Astrocyte (in vitro differentiated cells and primary cell): ENCODE data around the gene ANKH. TPM values are rescaled to one million over a fixed set of nuclear protein-coding genes. Genes with fewer than 3 reads are reported as not detected.
A peak's percentile ranks its signal among the peaks of the same experiment; 100 is the strongest.
"Not testable (repeated sequence)": the region's sequence is repeated elsewhere in the genome, so short reads cannot be mapped to it uniquely, and the experiment has no call there.

Experiments used
- DNase-seq: peaks from one replicate; pipeline ENCODE4 v3.0.0-alpha.2; 2010; ENCODE audit warnings: low read depth
- FAIRE-seq: peaks from 2 replicates; lab custom pipeline; 2011; peaks lifted over from hg19 to GRCh38; lab: Jason Lieb, UNC
- H2AFZ ChIP-seq: 2 replicates; pipeline ENCODE4 v1.6.0; 2012; ENCODE audit warnings: low read depth, low read length, inconsistent platforms
- H3K27ac ChIP-seq: 2 replicates; pipeline ENCODE4 v1.5.1; 2011; ENCODE audit warnings: low read depth, low read length, inconsistent platforms
- H3K27me3 ChIP-seq: 2 replicates; pipeline ENCODE4 v1.6.0; 2011; ENCODE audit warnings: low read length, inconsistent platforms; ENCODE audit not compliant: insufficient read depth
- H3K36me3 ChIP-seq: 2 replicates; pipeline ENCODE4 v1.5.1; 2011; ENCODE audit warnings: low read length, inconsistent platforms; ENCODE audit not compliant: insufficient read depth
- H3K4me1 ChIP-seq: 2 replicates; pipeline ENCODE4 v1.5.1; 2011; ENCODE audit warnings: low read length, inconsistent platforms; ENCODE audit not compliant: insufficient read depth
- H3K4me2 ChIP-seq: 2 replicates; pipeline ENCODE4 v1.6.0; 2012; ENCODE audit warnings: low read length, inconsistent platforms
- H3K4me3 ChIP-seq: 2 replicates; pipeline ENCODE4 v1.5.1; 2011; ENCODE audit warnings: low read depth, mild to moderate bottlenecking, low read length, inconsistent platforms; ENCODE audit not compliant: insufficient read depth
- H3K79me2 ChIP-seq: 2 replicates; pipeline ENCODE4 v1.6.0; 2012; ENCODE audit warnings: mild to moderate bottlenecking, low read length, inconsistent platforms; ENCODE audit not compliant: insufficient read depth
- H3K9ac ChIP-seq: 2 replicates; pipeline ENCODE4 v1.6.0; 2012; ENCODE audit warnings: mild to moderate bottlenecking, low read length, inconsistent platforms
- H3K9me3 ChIP-seq: 2 replicates; pipeline ENCODE4 v1.5.1; 2012; ENCODE audit warnings: low read depth, mild to moderate bottlenecking, low read length, inconsistent platforms; ENCODE audit not compliant: insufficient read depth
- H4K20me1 ChIP-seq: 2 replicates; pipeline ENCODE4 v1.6.0; 2012; ENCODE audit warnings: low read length, inconsistent platforms; ENCODE audit not compliant: insufficient read depth
- H3K27ac Mint-ChIP-seq: one replicate; pipeline ENCODE4 v1.8.0; 2021; ENCODE audit warnings: mild to moderate bottlenecking, mixed read lengths; ENCODE audit not compliant: unreplicated experiment
- H3K27me3 Mint-ChIP-seq: one replicate; pipeline ENCODE4 v1.8.0; 2021; ENCODE audit warnings: low read depth, mixed read lengths; ENCODE audit not compliant: unreplicated experiment
- H3K36me3 Mint-ChIP-seq: one replicate; pipeline ENCODE4 v1.8.0; 2021; ENCODE audit warnings: low read depth, mixed read lengths; ENCODE audit not compliant: unreplicated experiment
- H3K4me1 Mint-ChIP-seq: one replicate; pipeline ENCODE4 v1.8.0; 2021; ENCODE audit warnings: low read depth, mixed read lengths; ENCODE audit not compliant: unreplicated experiment
- H3K4me3 Mint-ChIP-seq: one replicate; pipeline ENCODE4 v1.8.0; 2021; ENCODE audit warnings: mild to moderate bottlenecking, moderate library complexity, mixed read lengths; ENCODE audit not compliant: unreplicated experiment
- H3K9me3 Mint-ChIP-seq: one replicate; pipeline ENCODE4 v1.8.0; 2021; ENCODE audit warnings: mild to moderate bottlenecking, mixed read lengths; ENCODE audit not compliant: unreplicated experiment
- EZH2 ChIP-seq: IDR thresholded peaks from 2 replicates; pipeline ENCODE4 v1.6.1; 2012; ENCODE audit warnings: mild to moderate bottlenecking, low read length, inconsistent platforms; ENCODE audit not compliant: insufficient read depth
- total RNA-seq: library from RNA; stranded (reverse); gene quantifications from 2 replicates; pipeline ENCODE4 v1.2.1, GENCODE V29; 2021
- TF ChIP-seq, protein P1 (sequence below): IDR thresholded peaks from 2 replicates; pipeline ENCODE4 v1.5.1; 2011; ENCODE audit warnings: low read depth, mild to moderate bottlenecking, inconsistent platforms, low read length, moderate library complexity; ENCODE audit not compliant: insufficient read depth

Gene ANKH
- total RNA-seq, 1 donor from 2014 or later, result 15.8 TPM

- Histone ChIP-seq H2AFZ (no peak overlapping the region), H4K20me1 (no peaks in the 10 kb centered on the region), H3K27me3 (no peaks in the 10 kb centered on the region), H3K27ac (no peak overlapping the region), H3K9me3 (no peaks in the 10 kb centered on the region), H3K4me2 (no peak overlapping the region), H3K4me3 (no peak overlapping the region), H3K36me3 (no peaks in the 10 kb centered on the region), H3K4me1 (peaks cover 6% of the 10 kb centered on the region), H3K9ac (no peak overlapping the region), H3K79me2 (no peaks in the 10 kb centered on the region)
- FAIRE-seq (no peak), DNase-seq (no peak)
- peaks cover 24% of the 10 kb centered on the region for H3K4me1 Mint-ChIP-seq
- peaks cover 3% of the 10 kb centered on the region for H3K27me3 Mint-ChIP-seq
- no peak overlapping the region for H3K4me3 Mint-ChIP-seq
- H3K36me3 Mint-ChIP-seq, result peaks cover 4% of the 10 kb centered on the region
- peaks cover 7% of the 10 kb centered on the region for H3K9me3 Mint-ChIP-seq
- H3K27ac Mint-ChIP-seq, result no peak overlapping the region
- TF ChIP-seq EZH2, result no peak
- TF ChIP-seq, protein P1, sequence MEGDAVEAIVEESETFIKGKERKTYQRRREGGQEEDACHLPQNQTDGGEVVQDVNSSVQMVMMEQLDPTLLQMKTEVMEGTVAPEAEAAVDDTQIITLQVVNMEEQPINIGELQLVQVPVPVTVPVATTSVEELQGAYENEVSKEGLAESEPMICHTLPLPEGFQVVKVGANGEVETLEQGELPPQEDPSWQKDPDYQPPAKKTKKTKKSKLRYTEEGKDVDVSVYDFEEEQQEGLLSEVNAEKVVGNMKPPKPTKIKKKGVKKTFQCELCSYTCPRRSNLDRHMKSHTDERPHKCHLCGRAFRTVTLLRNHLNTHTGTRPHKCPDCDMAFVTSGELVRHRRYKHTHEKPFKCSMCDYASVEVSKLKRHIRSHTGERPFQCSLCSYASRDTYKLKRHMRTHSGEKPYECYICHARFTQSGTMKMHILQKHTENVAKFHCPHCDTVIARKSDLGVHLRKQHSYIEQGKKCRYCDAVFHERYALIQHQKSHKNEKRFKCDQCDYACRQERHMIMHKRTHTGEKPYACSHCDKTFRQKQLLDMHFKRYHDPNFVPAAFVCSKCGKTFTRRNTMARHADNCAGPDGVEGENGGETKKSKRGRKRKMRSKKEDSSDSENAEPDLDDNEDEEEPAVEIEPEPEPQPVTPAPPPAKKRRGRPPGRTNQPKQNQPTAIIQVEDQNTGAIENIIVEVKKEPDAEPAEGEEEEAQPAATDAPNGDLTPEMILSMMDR, result no peak
Observed at GRCh38 chr5:14801792-14802191, 69.8 kb downstream of the ANKH start.

- not testable (repeated sequence) for H4K20me1 ChIP-seq, H3K9me3 ChIP-seq, H3K4me3 Mint-ChIP-seq, H3K4me3 ChIP-seq, H3K36me3 Mint-ChIP-seq, H3K36me3 ChIP-seq, H2AFZ ChIP-seq, H3K9ac ChIP-seq, H3K9me3 Mint-ChIP-seq, H3K27me3 ChIP-seq, H3K79me2 ChIP-seq, H3K27me3 Mint-ChIP-seq, FAIRE-seq, H3K27ac Mint-ChIP-seq, H3K4me1 ChIP-seq
- Histone ChIP-seq H3K27ac (peak overlapping the region; percentile 31), H3K4me2 (peak overlapping the region; percentile 39)
- H3K4me1 Mint-ChIP-seq, result peaks cover 22% of the 10 kb centered on the region
- DNase-seq, result peak; percentile 54
Observed at GRCh38 chr5:14797385-14797784, 74.2 kb downstream of the ANKH start.

GRCh38 chr5:14794583-14795230, 76.9 kb downstream of the ANKH start:
- no peaks in the 10 kb centered on the region for H3K9me3 Mint-ChIP-seq
- DNase-seq, result no peak
- Histone ChIP-seq H3K9ac (no peak overlapping the region), H3K27me3 (no peaks in the 10 kb centered on the region), H4K20me1 (peaks cover 6% of the 10 kb centered on the region), H3K9me3 (no peaks in the 10 kb centered on the region), H3K4me2 (no peak overlapping the region), H3K4me3 (no peak overlapping the region), H3K4me1 (peaks cover 3% of the 10 kb centered on the region), H2AFZ (no peak overlapping the region), H3K27ac (no peak overlapping the region), H3K36me3 (no peaks in the 10 kb centered on the region), H3K79me2 (no peaks in the 10 kb centered on the region)
- peaks cover 22% of the 10 kb centered on the region for H3K4me1 Mint-ChIP-seq
- no peak overlapping the region for H3K27ac Mint-ChIP-seq
- H3K4me3 Mint-ChIP-seq, result no peak overlapping the region
- H3K36me3 Mint-ChIP-seq, result no peaks in the 10 kb centered on the region
- FAIRE-seq, result no peak
- no peaks in the 10 kb centered on the region for H3K27me3 Mint-ChIP-seq
- no peak for TF ChIP-seq EZH2
- TF ChIP-seq, protein P1, result no peak
